HEK293 (cell line): ENCODE data around the gene PAQR9.

Source experiments
- CTCF ChIA-PET: fragments of 350-600 bp; formaldehyde crosslinking; extraction: SDS; loops from one replicate; lab custom pipeline; 2021; ENCODE audit warnings: antibody characterized with exemption; lab: Yijun Ruan, JAX
- POLR2A ChIA-PET: fragments of 300-600 bp; formaldehyde crosslinking; extraction: SDS; loops from one replicate; lab custom pipeline; 2020; ENCODE audit warnings: antibody characterized with exemption, inconsistent platforms; lab: Yijun Ruan, JAX
- H3K27ac ChIP-seq: fragments of 200-500 bp; sonication (Bioruptor generic); 2 replicates; pipeline ENCODE4 v1.5.1; 2014; ENCODE audit warnings: low read depth, low read length, control low read depth, inconsistent platforms; ENCODE audit errors: extremely low read depth
- H3K36me3 ChIP-seq, 2 experiments: fragments of 200-500 bp in 1 of 2; sonication (Bioruptor generic) in 1 of 2; 1 replicate in 1 of 2; 2 replicates in 1 of 2; pipeline ENCODE4 v1.5.1; 2014 to 2017; ENCODE audit warnings: inconsistent platforms in 2 of 2, low read length in 2 of 2; ENCODE audit not compliant: control insufficient read depth in 2 of 2, insufficient read depth in 1 of 2
- H3K4me1 ChIP-seq: fragments of 200-500 bp; sonication (Bioruptor generic); 2 replicates; pipeline ENCODE4 v1.5.1; 2014; ENCODE audit warnings: mild to moderate bottlenecking, low read length, inconsistent platforms; ENCODE audit not compliant: control insufficient read depth, insufficient read depth
- H3K4me3 ChIP-seq: 2 replicates; pipeline ENCODE4 v1.5.1; 2011; ENCODE audit warnings: low read depth, mild to moderate bottlenecking, control low read depth, low read length, moderate library complexity
- H3K9me3 ChIP-seq: fragments of 200-500 bp; sonication (Bioruptor generic); 2 replicates; pipeline ENCODE4 v1.5.1; 2014; ENCODE audit warnings: low read depth, low read length, inconsistent platforms; ENCODE audit not compliant: control insufficient read depth, insufficient read depth
- PRDM1 ChIP-seq: fragments of 450-650 bp; formaldehyde crosslinking; IDR thresholded peaks from 2 replicates; pipeline ENCODE4; 2016; ENCODE audit warnings: missing biosample characterization, missing genetic modification characterization
- RBAK ChIP-seq: fragments of 450-650 bp; formaldehyde crosslinking; IDR thresholded peaks from 2 replicates; pipeline ENCODE4 v1.5.1; 2016; ENCODE audit warnings: missing biosample characterization, missing genetic modification characterization
- ZBTB49 ChIP-seq: fragments of 450-650 bp; formaldehyde crosslinking; IDR thresholded peaks from 2 replicates; pipeline ENCODE4 v1.5.1; 2016; ENCODE audit warnings: missing biosample characterization, missing genetic modification characterization, low read depth
- ZEB2 ChIP-seq: fragments of 450-650 bp; formaldehyde crosslinking; IDR thresholded peaks from 2 replicates; pipeline ENCODE4 v1.5.1; 2016; ENCODE audit warnings: missing biosample characterization, missing genetic modification characterization
- ZIC2 ChIP-seq: fragments of 450-650 bp; formaldehyde crosslinking; IDR thresholded peaks from 2 replicates; pipeline ENCODE4 v1.5.1; 2016; ENCODE audit warnings: missing biosample characterization, missing genetic modification characterization
- ZNF146 ChIP-seq: fragments of 450-650 bp; formaldehyde crosslinking; IDR thresholded peaks from 2 replicates; pipeline ENCODE4 v1.5.1; 2016; ENCODE audit warnings: missing biosample characterization, missing genetic modification characterization
- ZNF155 ChIP-seq: fragments of 450-650 bp; formaldehyde crosslinking; IDR thresholded peaks from 2 replicates; pipeline ENCODE4 v1.5.1; 2016; ENCODE audit warnings: missing biosample characterization, missing genetic modification characterization
- ZNF169 ChIP-seq: fragments of 450-650 bp; formaldehyde crosslinking; IDR thresholded peaks from 2 replicates; pipeline ENCODE4 v1.5.1; 2016; ENCODE audit warnings: missing biosample characterization, missing genetic modification characterization
- ZNF24 ChIP-seq: fragments of 450-650 bp; formaldehyde crosslinking; IDR thresholded peaks from 2 replicates; pipeline ENCODE4 v1.5.1; 2016; ENCODE audit warnings: missing biosample characterization, missing genetic modification characterization
- ZNF292 ChIP-seq: fragments of 450-650 bp; formaldehyde crosslinking; IDR thresholded peaks from 2 replicates; pipeline ENCODE4 v1.5.1; 2016; ENCODE audit warnings: low read depth, missing biosample characterization, missing genetic modification characterization, borderline replicate concordance
- ZNF473 ChIP-seq: fragments of 450-650 bp; formaldehyde crosslinking; IDR thresholded peaks from 2 replicates; pipeline ENCODE4 v1.5.1; 2017; ENCODE audit warnings: missing biosample characterization, missing genetic modification characterization
- ZNF513 ChIP-seq: fragments of 450-650 bp; IDR thresholded peaks from 2 replicates; pipeline ENCODE4 v1.5.1; 2018; ENCODE audit warnings: missing biosample characterization, missing genetic modification characterization
- ZNF521 ChIP-seq: fragments of 450-650 bp; formaldehyde crosslinking; IDR thresholded peaks from 2 replicates; pipeline ENCODE4 v1.5.1; 2017; ENCODE audit warnings: missing biosample characterization, mild to moderate bottlenecking, missing genetic modification characterization
- ZNF548 ChIP-seq: fragments of 450-650 bp; formaldehyde crosslinking; IDR thresholded peaks from 2 replicates; pipeline ENCODE4 v1.5.1; 2016; ENCODE audit warnings: missing biosample characterization, missing genetic modification characterization
- ZNF555 ChIP-seq: fragments of 450-650 bp; formaldehyde crosslinking; conservative IDR thresholded peaks from 2 replicates; pipeline ENCODE4 v1.5.1; 2017; ENCODE audit warnings: missing biosample characterization, mild to moderate bottlenecking, missing genetic modification characterization, inconsistent platforms
- ZNF664 ChIP-seq: fragments of 450-650 bp; formaldehyde crosslinking; IDR thresholded peaks from 2 replicates; pipeline ENCODE4 v1.5.1; 2016; ENCODE audit warnings: missing biosample characterization, missing genetic modification characterization
- ZNF670 ChIP-seq: fragments of 450-650 bp; formaldehyde crosslinking; IDR thresholded peaks from 2 replicates; pipeline ENCODE4 v1.5.1; 2016; ENCODE audit warnings: missing biosample characterization, missing genetic modification characterization, low read depth
- ZNF704 ChIP-seq: fragments of 450-650 bp; formaldehyde crosslinking; IDR thresholded peaks from 2 replicates; pipeline ENCODE4 v1.5.1; 2016; ENCODE audit warnings: missing biosample characterization, missing genetic modification characterization
- ZSCAN4 ChIP-seq: fragments of 450-650 bp; formaldehyde crosslinking; IDR thresholded peaks from 2 replicates; pipeline ENCODE4 v1.5.1; 2017; ENCODE audit warnings: missing biosample characterization, missing genetic modification characterization

The PAQR9 gene

GRCh38 chr3:142923694-142924093, 39.8 kb downstream of the PAQR9 start:
- no peak overlapping the region for H3K27ac ChIP-seq
- H3K4me1 ChIP-seq = no peaks in the 10 kb centered on the region
- no peaks in the 10 kb centered on the region for H3K36me3 ChIP-seq
- TF ChIP-seq RBAK (tag by site-specific recombination) (no peak), PRDM1 (tag by site-specific recombination) (no peak), ZNF513 (tag by site-specific recombination) (no peak), ZNF473 (tag by site-specific recombination) (no peak), ZNF292 (tag by site-specific recombination) (no peak), ZNF155 (tag by site-specific recombination) (no peak), ZSCAN4 (tag by site-specific recombination) (no peak), ZNF664 (tag by site-specific recombination) (no peak), ZNF169 (no peak), ZNF670 (no peak), ZNF555 (tag by site-specific recombination) (no peak), ZNF548 (tag by site-specific recombination) (no peak), ZBTB49 (no peak), ZNF521 (tag by site-specific recombination) (no peak), ZNF704 (tag by site-specific recombination) (no peak)
- no peaks in the 10 kb centered on the region for H3K9me3 ChIP-seq
- POLR2A ChIA-PET = no interaction called here
- H3K4me3 ChIP-seq = no peak overlapping the region
- CTCF ChIA-PET = no interaction called here

GRCh38 chr3:142916605-142917004, 46.9 kb downstream of the PAQR9 start:
- Histone ChIP-seq H3K4me3 (no peak overlapping the region), H3K36me3 (no peaks in the 10 kb centered on the region), H3K9me3 (no peaks in the 10 kb centered on the region), H3K4me1 (no peaks in the 10 kb centered on the region), H3K27ac (no peak overlapping the region)
- POLR2A ChIA-PET = no interaction called here
- no peak for TF ChIP-seq ZNF24 (tag by site-specific recombination)
- no peak for TF ChIP-seq ZNF146 (tag by site-specific recombination)
- TF ChIP-seq ZIC2 (tag by site-specific recombination) = no peak
- TF ChIP-seq ZEB2 (tag by site-specific recombination) = no peak
- CTCF ChIA-PET = no interaction called here
